Testis (tissue), 3 donors: ENCODE data around the gene GDPD5. TPM values are rescaled to one million over a fixed set of nuclear protein-coding genes. Genes with fewer than 3 reads are reported as not detected.

ENCODE experiments used
- DNase-seq: peaks from one replicate; pipeline ENCODE4 v3.0.0-alpha.2; 2019
- H3K27ac ChIP-seq, 2 donors: fragments of 200-600 bp; sonication (generic); one replicate each; pipeline ENCODE4 v1.5.1; 2019
- H3K27me3 ChIP-seq: fragments of 200-600 bp; sonication (generic); one replicate; pipeline ENCODE4 v1.5.1; 2019
- H3K36me3 ChIP-seq: fragments of 200-600 bp; sonication (generic); one replicate; pipeline ENCODE4 v1.5.1; 2017; ENCODE audit warnings: low read depth; ENCODE audit errors: missing control alignments
- H3K4me1 ChIP-seq: fragments of 200-600 bp; sonication (generic); one replicate; pipeline ENCODE4 v1.5.1; 2019
- H3K4me3 ChIP-seq, 2 donors: fragments of 200-600 bp; sonication (generic); one replicate each; pipeline ENCODE4 v1.5.1; 2017 to 2019
- H3K9me3 ChIP-seq: fragments of 200-600 bp; sonication (generic); one replicate; pipeline ENCODE4 v1.5.1; 2017
- CTCF ChIP-seq, 3 experiments: fragments of 450-650 bp in 2 of 3; fragments of 200-600 bp in 1 of 3; sonication (generic) in 1 of 3; IDR thresholded peaks; one replicate each; pipeline ENCODE4 v1.5.1; 2016 to 2019; ENCODE audit warnings: antibody characterized with exemption in 3 of 3, mild to moderate bottlenecking in 2 of 3, moderate library complexity in 1 of 3
- POLR2A ChIP-seq: fragments of 450-650 bp; IDR thresholded peaks from one replicate; pipeline ENCODE4 v1.6.1; 2017; ENCODE audit warnings: antibody characterized with exemption, mild to moderate bottlenecking, moderate library complexity
- WGBS, 2 donors: methylation state at CpG; one replicate each; pipeline ENCODE4 v1.1.5; 2018; 5-methylcytosine and 5-hydroxymethylcytosine counted together
- intact Hi-C: fragments of 100-400 bp; cut with DNase I; formaldehyde crosslinking; loops from one replicate; pipeline ENCODE4 v1.15.1; 2023; ENCODE audit warnings: low total_unique reads
- polyA plus RNA-seq: library from polyadenylated mRNA; stranded (reverse); fragments of 350-450 nt; fragmentation: Illumina TruSeq; extraction: RNeasy Lipid Tissue Mini Kit (QIAGEN cat#74804); gene quantifications from one replicate; pipeline ENCODE4 v1.2.3, GENCODE V29; 2014; ENCODE audit warnings: low read depth, low replicate concordance; ENCODE audit not compliant: insufficient read depth
- total RNA-seq, 2 donors: library from RNA; depleted of rRNA; stranded (reverse); fragments of >200 nt; gene quantifications; one replicate each; pipeline ENCODE4 v1.2.3, GENCODE V29; 2016

GDPD5 gene
- total and polyA plus RNA-seq, 3 donors from 2014 or later = 43.3 to 99.5 (median 65.8) TPM

- H3K27ac ChIP-seq = no peak overlapping the region
- WGBS, 2 donors = 80 to 86% methylated on average over 6 of the region's 6 CpGs
- TF ChIP-seq POLR2A = no peak
- no peak for TF ChIP-seq CTCF (IDR thresholded peaks at IDR 0.05)
- H3K27me3 ChIP-seq = no peaks in the 10 kb centered on the region
- intact Hi-C loops = no loop called here
- DNase-seq = no peak
- H3K9me3 ChIP-seq = no peaks in the 10 kb centered on the region
- no peak overlapping the region for H3K4me3 ChIP-seq
- no peaks in the 10 kb centered on the region for H3K36me3 ChIP-seq
- no peaks in the 10 kb centered on the region for H3K4me1 ChIP-seq
These were observed 29.4 kb downstream of the GDPD5 start for GRCh38 chr11:75496305-75496752.

DNA sequence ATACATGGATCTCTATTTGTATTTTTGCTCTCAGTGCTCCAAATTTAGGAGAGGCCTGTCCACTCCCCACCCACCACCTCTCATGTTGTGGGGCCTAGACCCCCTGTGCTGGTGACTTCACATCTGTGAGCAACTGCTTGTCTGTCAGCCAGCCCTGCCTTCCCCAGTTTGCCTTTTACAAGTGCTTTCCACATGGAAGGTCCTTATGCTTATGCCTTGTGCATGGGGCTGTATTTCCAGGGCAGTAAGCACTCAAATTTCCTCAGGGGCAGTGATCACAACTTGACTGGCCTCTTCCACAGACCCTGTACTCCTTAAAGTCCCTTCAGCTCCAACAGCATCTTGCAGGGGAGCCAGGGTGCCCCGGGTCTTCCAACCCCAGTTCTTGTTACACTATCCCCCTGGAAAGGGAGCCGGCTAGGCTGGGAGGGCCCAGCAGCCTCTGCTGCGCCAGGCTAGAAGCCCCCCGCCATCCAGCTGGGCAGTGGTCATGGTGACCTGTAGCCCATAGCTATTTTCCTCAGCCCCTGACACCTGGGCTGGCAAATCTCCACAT lies 29.9 kb downstream of the GDPD5 start:
- intact Hi-C loops = no loop called here
- Histone ChIP-seq H3K9me3 (no peaks in the 10 kb centered on the region), H3K27me3 (no peaks in the 10 kb centered on the region), H3K36me3 (no peaks in the 10 kb centered on the region), H3K4me3 (no peak overlapping the region), H3K27ac (no peak overlapping the region), H3K4me1 (no peaks in the 10 kb centered on the region)
- DNase-seq = no peak
- WGBS, 2 donors = 88 to 89% methylated on average over 4 of the region's 4 CpGs
- TF ChIP-seq POLR2A (no peak), CTCF (IDR thresholded peaks at IDR 0.05) (no peak)

DNA sequence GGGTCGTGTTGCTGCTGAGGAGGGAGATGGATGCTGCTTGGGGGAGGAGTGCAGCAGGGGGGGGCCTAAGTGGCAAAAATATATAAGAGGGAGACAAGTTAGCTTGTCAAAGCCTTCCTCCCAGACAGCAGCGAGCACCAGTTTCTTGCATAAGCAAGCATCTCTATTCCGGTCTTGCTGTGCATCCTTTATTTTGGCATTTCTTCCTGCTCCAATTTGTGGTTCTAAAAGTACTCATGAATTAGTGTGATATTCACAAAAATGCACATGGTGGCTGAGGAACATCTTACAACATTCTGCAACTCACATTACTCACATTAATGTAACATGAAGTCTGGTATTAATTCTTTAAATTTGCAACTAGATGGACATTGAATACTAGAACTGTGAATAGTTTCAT lies 32.1 kb downstream of the GDPD5 start:
- Histone ChIP-seq H3K36me3 (no peaks in the 10 kb centered on the region), H3K27me3 (no peaks in the 10 kb centered on the region), H3K4me1 (no peaks in the 10 kb centered on the region), H3K27ac (no peak overlapping the region), H3K4me3 (no peak overlapping the region), H3K9me3 (no peaks in the 10 kb centered on the region)
- intact Hi-C loops = no loop called here
- WGBS, 2 donors = 83 to 85% methylated on average over 3 of the region's 3 CpGs
- DNase-seq = no peak
- TF ChIP-seq CTCF (IDR thresholded peaks at IDR 0.05) (no peak), POLR2A (no peak)

DNA sequence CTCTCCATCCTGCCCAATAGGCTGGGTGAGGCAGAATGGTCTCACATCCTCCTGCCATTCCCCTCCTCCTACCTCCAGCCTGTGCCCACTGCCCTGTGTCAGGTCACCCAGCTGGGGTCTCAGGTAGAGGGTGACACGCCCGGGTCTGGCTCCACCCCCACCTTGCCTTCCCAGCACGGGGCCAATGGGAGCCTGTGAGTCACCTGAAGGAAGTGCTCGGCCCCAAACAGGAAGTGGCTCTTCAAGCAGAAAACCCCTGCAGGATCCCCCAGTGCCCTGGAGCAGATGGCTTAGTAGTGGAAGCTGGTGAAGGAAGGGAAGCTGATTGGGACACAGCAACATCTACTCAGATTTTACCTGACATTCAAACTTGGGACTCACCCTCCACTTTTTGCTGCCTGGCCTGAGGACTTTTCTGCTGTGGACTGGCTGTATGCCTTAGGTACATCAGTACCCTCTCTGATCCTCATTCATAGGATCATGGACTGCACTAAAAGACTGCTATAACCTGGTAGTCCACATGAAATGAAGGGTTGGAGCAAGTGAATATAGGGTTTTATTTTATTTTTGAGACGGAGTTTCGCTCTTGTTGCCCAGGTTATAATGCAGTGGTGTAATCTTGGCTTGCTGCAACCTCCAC lies 33.4 kb downstream of the GDPD5 start:
- Histone ChIP-seq H3K27me3 (no peaks in the 10 kb centered on the region), H3K36me3 (no peaks in the 10 kb centered on the region), H3K4me3 (no peak overlapping the region), H3K27ac (no peak overlapping the region), H3K9me3 (no peaks in the 10 kb centered on the region), H3K4me1 (no peaks in the 10 kb centered on the region)
- no peak for DNase-seq
- intact Hi-C loops = no loop called here
- TF ChIP-seq POLR2A = no peak
- no peak for TF ChIP-seq CTCF (IDR thresholded peaks at IDR 0.05)
- WGBS, 2 donors = 79 to 91% methylated on average over 2 to 6 of the region's 6 CpGs

DNA sequence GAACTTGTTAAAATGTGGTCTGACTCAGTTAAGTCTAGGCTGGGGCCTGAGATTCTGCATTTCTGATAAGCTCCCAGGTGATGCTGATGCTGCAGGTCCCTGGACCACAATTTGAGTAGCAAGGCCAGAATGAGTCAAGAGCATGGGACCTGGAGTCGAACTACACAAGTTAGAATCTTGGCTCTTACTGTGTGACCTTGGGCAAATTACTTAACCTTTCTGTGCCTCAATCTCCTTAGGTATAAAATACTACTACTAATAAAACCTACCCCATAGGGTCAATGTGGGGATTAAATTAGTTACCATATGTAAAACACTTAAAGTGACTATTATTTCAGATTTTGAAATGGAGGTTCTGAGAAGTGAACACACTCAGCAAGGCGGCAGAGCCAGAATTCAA lies 34.3 kb downstream of the GDPD5 start:
- H3K36me3 ChIP-seq = no peaks in the 10 kb centered on the region
- H3K27ac ChIP-seq = no peak overlapping the region
- H3K27me3 ChIP-seq = no peaks in the 10 kb centered on the region
- TF ChIP-seq CTCF (IDR thresholded peaks at IDR 0.05) (no peak), POLR2A (no peak)
- 85 to 97% methylated on average over 2 of the region's 2 CpGs for WGBS, 2 donors
- intact Hi-C loops = no loop called here
- no peaks in the 10 kb centered on the region for H3K9me3 ChIP-seq
- H3K4me3 ChIP-seq = no peak overlapping the region
- no peaks in the 10 kb centered on the region for H3K4me1 ChIP-seq
- no peak for DNase-seq
